ENCODE results near the gene TSC22D1. TPM values are rescaled to one million over a fixed set of nuclear protein-coding genes. Genes with fewer than 3 reads are reported as not detected.

Gene TSC22D1
- total and polyA plus RNA-seq, 2 of the 4 experiments (the other 2 are of a cell fraction): 30.8 to 42.2 TPM

GRCh38 chr13:44564936-44565335 is 11.2 kb downstream of the TSC22D1 start:
- H3K18ac ChIP-seq (ENCODE audit: low read depth, low read length): no peak overlapping the region
- H3K27ac ChIP-seq (ENCODE audit: insufficient read depth, low read length): no peak overlapping the region
- H3K4me3 ChIP-seq (ENCODE audit: insufficient read depth, low read depth, low read length): no peak overlapping the region
- no peak overlapping the region for H2AFZ ChIP-seq (replicated peaks; ENCODE audit: low read length, poor library complexity)
- in situ Hi-C loops (cut with MboI; ENCODE audit: low sequenced_read_pairs) (no loop called here), dilution Hi-C loops (cut with HindIII; ENCODE audit: low sequenced_read_pairs, unreplicated experiment) (no loop called here), intact Hi-C loops (cut with micrococcal nuclease) (no loop called here)
- no TSS peak for BruUV-seq (replicated peaks)
- no peak overlapping the region for H4K8ac ChIP-seq (ENCODE audit: low read depth in 2 of 2, low read length in 2 of 2)
- POLR2A ChIA-PET (ENCODE audit: unreplicated experiment): no interaction called here
- no peak for ATAC-seq (ENCODE audit: low read depth)
- H3K14ac ChIP-seq (replicated peaks; ENCODE audit: low read depth, low read length): no peak overlapping the region
- CTCF ChIA-PET: no interaction called here
- H3K4me2 ChIP-seq (ENCODE audit: low read depth, low read length): no peak overlapping the region; the same call in 1 of the 2 replicates
- H2BK120ac ChIP-seq (ENCODE audit: low read depth, low read length): no peak overlapping the region
- no peak overlapping the region for H3K9ac ChIP-seq (ENCODE audit: low read depth, low read length)
- no CpG with 5 or more reads among the region's 2 CpGs for WGBS, 2 experiments (ENCODE audit: extremely low coverage in 2 of 2, insufficient read length in 1 of 2)
- peaks cover 25 to 71% of the 10 kb centered on the region in 2 experiments for H3K79me1 ChIP-seq (ENCODE audit: low read depth in 1 of 2, low read length in 2 of 2)
- H2AK5ac ChIP-seq (ENCODE audit: low read depth, low read length): no peak overlapping the region
- peaks cover 6% of the 10 kb centered on the region; the same call in 1 of the 2 replicates for H3K9me1 ChIP-seq (ENCODE audit: insufficient read depth, low read length)
- H4K5ac ChIP-seq (ENCODE audit: low read depth, low read length): no peak overlapping the region
- H4K91ac ChIP-seq (ENCODE audit: insufficient read depth, low read depth, low read length): no peak overlapping the region
- H2BK5ac ChIP-seq (ENCODE audit: low read depth, low read length, poor library complexity, severe bottlenecking): no peak overlapping the region
- no peak overlapping the region for H3K56ac ChIP-seq (ENCODE audit: extremely low read depth, insufficient read depth, low read length)
- no peak overlapping the region for H2BK20ac ChIP-seq (ENCODE audit: low read depth, low read length)
- H3K23ac ChIP-seq (ENCODE audit: low read depth, low read length): no peak overlapping the region
- no peaks in the 10 kb centered on the region for H3K27me3 ChIP-seq (ENCODE audit: control insufficient read depth, insufficient read depth, low read length)
- H3K4ac ChIP-seq (ENCODE audit: low read depth, low read length): no peak overlapping the region
- H2BK15ac ChIP-seq (ENCODE audit: low read depth, low read length): no peak overlapping the region
- peaks cover 10% of the 10 kb centered on the region for H3K4me1 ChIP-seq (ENCODE audit: control insufficient read depth, insufficient read depth, low read length)
- no peaks in the 10 kb centered on the region for H3K36me3 ChIP-seq (ENCODE audit: control insufficient read depth, insufficient read depth, low read length)
- DNase-seq: no peak
- TF ChIP-seq CEBPB (IDR thresholded peaks at IDR 0.05; ENCODE audit: low read depth, low read length) (no peak), USF2 (IDR thresholded peaks at IDR 0.05; ENCODE audit: low read depth, low read length) (no peak), CHD1 (IDR thresholded peaks at IDR 0.05; ENCODE audit: low read depth, low read length) (no peak), ELK1 (IDR thresholded peaks at IDR 0.05; ENCODE audit: borderline replicate concordance, low read depth, low read length) (no peak), BHLHE40 (IDR thresholded peaks at IDR 0.05; ENCODE audit: low read depth, low read length) (no peak), RAD21 (IDR thresholded peaks at IDR 0.05; ENCODE audit: low read length) (no peak), SMC3 (IDR thresholded peaks at IDR 0.05; ENCODE audit: low read depth, low read length) (no peak), NFE2L2 (IDR thresholded peaks at IDR 0.05; ENCODE audit: low read depth, low read length) (no peak), FOS (IDR thresholded peaks at IDR 0.05; ENCODE audit: low read depth, low read length) (no peak), MAZ (IDR thresholded peaks at IDR 0.05; ENCODE audit: borderline replicate concordance, low read depth, low read length) (no peak), MXI1 (IDR thresholded peaks at IDR 0.05; ENCODE audit: borderline replicate concordance, low read depth, low read length) (no peak), RFX5 (IDR thresholded peaks at IDR 0.05; ENCODE audit: low read depth, low read length) (no peak), MAFK (IDR thresholded peaks at IDR 0.05; ENCODE audit: low read depth, low read length) (no peak), RCOR1 (IDR thresholded peaks at IDR 0.05; ENCODE audit: insufficient replicate concordance, low read length) (no peak), POLR2A (IDR thresholded peaks at IDR 0.05; ENCODE audit: low read depth, low read length) (no peak)
- TF ChIP-seq, protein P1, sequence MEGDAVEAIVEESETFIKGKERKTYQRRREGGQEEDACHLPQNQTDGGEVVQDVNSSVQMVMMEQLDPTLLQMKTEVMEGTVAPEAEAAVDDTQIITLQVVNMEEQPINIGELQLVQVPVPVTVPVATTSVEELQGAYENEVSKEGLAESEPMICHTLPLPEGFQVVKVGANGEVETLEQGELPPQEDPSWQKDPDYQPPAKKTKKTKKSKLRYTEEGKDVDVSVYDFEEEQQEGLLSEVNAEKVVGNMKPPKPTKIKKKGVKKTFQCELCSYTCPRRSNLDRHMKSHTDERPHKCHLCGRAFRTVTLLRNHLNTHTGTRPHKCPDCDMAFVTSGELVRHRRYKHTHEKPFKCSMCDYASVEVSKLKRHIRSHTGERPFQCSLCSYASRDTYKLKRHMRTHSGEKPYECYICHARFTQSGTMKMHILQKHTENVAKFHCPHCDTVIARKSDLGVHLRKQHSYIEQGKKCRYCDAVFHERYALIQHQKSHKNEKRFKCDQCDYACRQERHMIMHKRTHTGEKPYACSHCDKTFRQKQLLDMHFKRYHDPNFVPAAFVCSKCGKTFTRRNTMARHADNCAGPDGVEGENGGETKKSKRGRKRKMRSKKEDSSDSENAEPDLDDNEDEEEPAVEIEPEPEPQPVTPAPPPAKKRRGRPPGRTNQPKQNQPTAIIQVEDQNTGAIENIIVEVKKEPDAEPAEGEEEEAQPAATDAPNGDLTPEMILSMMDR (conservative IDR thresholded peaks at IDR 0.05; ENCODE audit: low read depth, low read length): no peak
- peaks cover 32% of the 10 kb centered on the region; the same call in 1 of the 2 replicates for H4K20me1 ChIP-seq (ENCODE audit: insufficient read depth, low read length)
- H2AK9ac ChIP-seq (replicated peaks; ENCODE audit: low read depth, low read length, poor library complexity): no peak overlapping the region
- H3K9me3 ChIP-seq (ENCODE audit: control insufficient read depth, insufficient read depth, low read length): no peaks in the 10 kb centered on the region

Data from IMR-90 (cell line).